Lower lobe of right lung (tissue), 2 donors: Measurements from ENCODE around the gene KIAA1755. TPM values are rescaled to one million over a fixed set of nuclear protein-coding genes. Genes with fewer than 3 reads are reported as not detected.
A peak's percentile ranks its signal among the peaks of the same experiment; 100 is the strongest.

Experiments used
- ATAC-seq, 2 donors: fragments of 200-7000 bp; cut with Tn5 transposase; one replicate each; pipeline ENCODE4 v1.9.1; 2020 to 2022; ENCODE audit warnings: mild to moderate bottlenecking in 2 of 2, moderate library complexity in 2 of 2
- DNase-seq: peaks from one replicate; pipeline ENCODE4 v3.0.0-alpha.2; 2020
- H3K27ac ChIP-seq: fragments of 200-600 bp; one replicate; pipeline ENCODE4 v1.8.0; 2022
- H3K27me3 ChIP-seq: fragments of 200-600 bp; one replicate; pipeline ENCODE4 v1.8.0; 2022; ENCODE audit warnings: low read depth
- H3K36me3 ChIP-seq: fragments of 200-600 bp; one replicate; pipeline ENCODE4 v1.8.0; 2022; ENCODE audit warnings: mild to moderate bottlenecking
- H3K4me1 ChIP-seq: fragments of 200-600 bp; one replicate; pipeline ENCODE4 v1.8.0; 2022
- H3K4me3 ChIP-seq: fragments of 200-600 bp; one replicate; pipeline ENCODE4 v1.8.0; 2022; ENCODE audit warnings: mild to moderate bottlenecking
- H3K9me3 ChIP-seq: fragments of 200-600 bp; one replicate; pipeline ENCODE4 v1.8.0; 2022
- intact Hi-C: fragments of 100-400 bp; cut with DNase I; formaldehyde crosslinking; loops from one replicate; pipeline ENCODE4 v1.11.0; 2022
- total RNA-seq: library from RNA; stranded (reverse); fragmentation: NEBNext Ultra II Directional; extraction: Animal tissue kit (Norgen Biotek cat#: 25700); gene quantifications from one replicate; pipeline ENCODE4 v1.2.1, GENCODE V29; 2021
- TF ChIP-seq, protein P1 (sequence below): fragments of 200-600 bp; IDR thresholded peaks from one replicate; pipeline ENCODE4 v1.8.0; 2022; ENCODE audit warnings: antibody characterized with exemption, mild to moderate bottlenecking
- donor health status: DM: no; HTN: yes; CAD: no; lungs with severe emphysema.

KIAA1755 gene
- total RNA-seq, 1 donor from 2014 or later: 1.3 TPM

DNA sequence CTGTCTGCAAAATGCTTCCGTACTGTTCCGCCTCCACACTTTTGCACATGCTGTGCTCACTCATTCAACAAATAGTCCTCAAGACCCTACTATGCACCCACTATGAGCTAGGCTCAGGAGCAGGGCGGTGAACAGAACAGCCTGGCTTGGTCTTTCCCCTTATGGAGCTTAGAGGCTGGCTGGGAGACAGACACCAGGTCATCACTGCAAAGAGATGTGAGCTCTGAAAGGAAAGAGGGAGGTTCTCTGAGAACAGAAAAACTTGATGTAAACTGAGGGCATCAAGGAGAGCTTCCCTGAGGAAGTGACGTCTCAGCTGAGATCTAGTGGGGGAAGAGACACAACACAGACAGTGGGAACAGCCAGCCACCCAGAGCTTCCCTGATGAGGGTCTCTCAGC, 64.5 kb downstream of the KIAA1755 start:
- no peak overlapping the region for H3K4me3 ChIP-seq
- DNase-seq (no peak), ATAC-seq (no peak)
- TF ChIP-seq, protein P1, sequence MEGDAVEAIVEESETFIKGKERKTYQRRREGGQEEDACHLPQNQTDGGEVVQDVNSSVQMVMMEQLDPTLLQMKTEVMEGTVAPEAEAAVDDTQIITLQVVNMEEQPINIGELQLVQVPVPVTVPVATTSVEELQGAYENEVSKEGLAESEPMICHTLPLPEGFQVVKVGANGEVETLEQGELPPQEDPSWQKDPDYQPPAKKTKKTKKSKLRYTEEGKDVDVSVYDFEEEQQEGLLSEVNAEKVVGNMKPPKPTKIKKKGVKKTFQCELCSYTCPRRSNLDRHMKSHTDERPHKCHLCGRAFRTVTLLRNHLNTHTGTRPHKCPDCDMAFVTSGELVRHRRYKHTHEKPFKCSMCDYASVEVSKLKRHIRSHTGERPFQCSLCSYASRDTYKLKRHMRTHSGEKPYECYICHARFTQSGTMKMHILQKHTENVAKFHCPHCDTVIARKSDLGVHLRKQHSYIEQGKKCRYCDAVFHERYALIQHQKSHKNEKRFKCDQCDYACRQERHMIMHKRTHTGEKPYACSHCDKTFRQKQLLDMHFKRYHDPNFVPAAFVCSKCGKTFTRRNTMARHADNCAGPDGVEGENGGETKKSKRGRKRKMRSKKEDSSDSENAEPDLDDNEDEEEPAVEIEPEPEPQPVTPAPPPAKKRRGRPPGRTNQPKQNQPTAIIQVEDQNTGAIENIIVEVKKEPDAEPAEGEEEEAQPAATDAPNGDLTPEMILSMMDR: no peak
- peak overlapping the region; percentile 58 for H3K27ac ChIP-seq
- H3K27me3 ChIP-seq: no peaks in the 10 kb centered on the region
- H3K36me3 ChIP-seq: no peaks in the 10 kb centered on the region
- peaks cover 23% of the 10 kb centered on the region for H3K4me1 ChIP-seq
- H3K9me3 ChIP-seq: no peaks in the 10 kb centered on the region
- intact Hi-C loops: no loop called here

DNA sequence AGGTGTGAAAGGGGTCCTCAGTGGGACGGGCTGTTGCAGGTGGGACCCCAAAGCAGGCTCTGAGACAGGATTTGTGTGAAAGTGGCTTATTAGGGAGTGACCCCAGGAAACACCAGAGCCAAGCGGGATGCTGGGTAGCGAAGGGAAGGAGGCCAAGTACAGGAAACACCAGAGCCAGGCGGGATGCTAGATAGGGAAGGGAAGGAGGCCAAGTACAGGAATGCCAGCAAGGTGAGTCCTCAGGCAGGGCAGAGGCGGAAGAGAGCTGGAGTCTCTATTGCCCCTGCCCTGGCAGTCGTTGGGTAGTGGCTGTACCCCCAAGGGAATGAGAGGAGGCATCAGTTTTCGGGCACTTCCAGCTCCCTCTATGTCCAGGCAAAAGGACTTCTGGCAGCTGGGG, 65.0 kb downstream of the KIAA1755 start:
- Histone ChIP-seq H3K27me3 (no peaks in the 10 kb centered on the region), H3K36me3 (no peaks in the 10 kb centered on the region), H3K4me1 (peaks cover 23% of the 10 kb centered on the region), H3K27ac (no peak overlapping the region), H3K4me3 (no peak overlapping the region), H3K9me3 (no peaks in the 10 kb centered on the region)
- intact Hi-C loops: no loop called here
- DNase-seq (no peak), ATAC-seq (no peak)
- TF ChIP-seq, protein P1: no peak

DNA sequence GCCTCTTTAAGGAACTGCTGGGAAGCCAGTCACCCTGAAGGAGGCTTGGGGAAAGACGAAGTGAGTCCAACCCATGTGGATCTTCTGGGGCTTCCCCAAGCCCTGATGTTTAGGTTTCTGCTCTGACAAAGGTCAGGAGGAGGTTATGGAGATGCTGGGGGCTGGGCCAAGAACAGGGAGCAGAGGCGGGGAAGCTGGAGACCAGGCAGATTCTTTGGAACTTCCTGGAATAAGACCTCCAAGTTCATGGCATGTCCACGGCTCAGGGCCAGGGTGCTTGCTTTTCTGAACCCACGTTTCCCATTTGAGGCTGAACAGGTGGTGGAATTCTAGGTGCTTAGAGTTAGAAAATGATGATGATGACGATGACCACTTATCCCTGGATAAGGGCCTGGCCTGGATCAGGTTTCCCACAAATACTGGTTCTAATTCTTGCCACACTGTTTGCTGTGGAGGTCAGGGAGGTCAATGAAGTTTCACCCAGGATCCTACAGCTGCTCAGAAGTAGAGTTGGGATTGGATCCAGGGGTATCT, 65.5 kb downstream of the KIAA1755 start:
- no peaks in the 10 kb centered on the region for H3K36me3 ChIP-seq
- intact Hi-C loops: no loop called here
- no peak overlapping the region for H3K27ac ChIP-seq
- H3K9me3 ChIP-seq: no peaks in the 10 kb centered on the region
- H3K27me3 ChIP-seq: no peaks in the 10 kb centered on the region
- H3K4me1 ChIP-seq: peaks cover 23% of the 10 kb centered on the region
- ATAC-seq (no peak), DNase-seq (no peak)
- TF ChIP-seq, protein P1: no peak
- no peak overlapping the region for H3K4me3 ChIP-seq

DNA sequence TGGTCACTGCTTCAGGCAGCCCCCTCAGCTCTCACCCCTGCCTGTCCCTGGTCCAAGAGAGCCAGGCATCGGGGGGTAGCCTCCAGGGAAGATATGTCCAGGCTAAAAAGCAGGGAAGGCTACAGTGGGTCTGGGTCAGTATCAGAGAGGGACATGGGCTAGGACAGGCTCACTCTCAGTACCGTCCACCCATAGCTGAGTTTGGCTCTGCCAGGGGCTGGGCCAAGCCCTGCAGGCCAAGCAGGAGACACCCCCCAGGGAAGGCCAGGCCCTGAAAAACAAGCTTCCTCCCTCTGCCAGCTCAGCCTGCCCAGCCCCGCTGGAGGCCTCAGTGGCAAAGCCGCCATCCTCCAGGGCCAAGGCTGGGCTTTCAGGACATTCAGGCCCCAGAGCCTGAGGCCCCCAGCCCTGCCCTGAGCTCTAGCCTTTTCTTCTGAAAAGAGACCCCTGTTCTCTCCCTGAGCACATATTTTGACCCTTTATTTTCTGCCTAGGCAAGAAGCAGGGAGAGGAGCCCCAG, 66.9 kb downstream of the KIAA1755 start:
- intact Hi-C loops: no loop called here
- DNase-seq: no peak
- no peak overlapping the region for H3K4me3 ChIP-seq
- H3K4me1 ChIP-seq: peaks cover 23% of the 10 kb centered on the region
- H3K27ac ChIP-seq: no peak overlapping the region
- H3K36me3 ChIP-seq: no peaks in the 10 kb centered on the region
- no peaks in the 10 kb centered on the region for H3K9me3 ChIP-seq
- ATAC-seq: no peak
- TF ChIP-seq, protein P1: no peak
- no peaks in the 10 kb centered on the region for H3K27me3 ChIP-seq

DNA sequence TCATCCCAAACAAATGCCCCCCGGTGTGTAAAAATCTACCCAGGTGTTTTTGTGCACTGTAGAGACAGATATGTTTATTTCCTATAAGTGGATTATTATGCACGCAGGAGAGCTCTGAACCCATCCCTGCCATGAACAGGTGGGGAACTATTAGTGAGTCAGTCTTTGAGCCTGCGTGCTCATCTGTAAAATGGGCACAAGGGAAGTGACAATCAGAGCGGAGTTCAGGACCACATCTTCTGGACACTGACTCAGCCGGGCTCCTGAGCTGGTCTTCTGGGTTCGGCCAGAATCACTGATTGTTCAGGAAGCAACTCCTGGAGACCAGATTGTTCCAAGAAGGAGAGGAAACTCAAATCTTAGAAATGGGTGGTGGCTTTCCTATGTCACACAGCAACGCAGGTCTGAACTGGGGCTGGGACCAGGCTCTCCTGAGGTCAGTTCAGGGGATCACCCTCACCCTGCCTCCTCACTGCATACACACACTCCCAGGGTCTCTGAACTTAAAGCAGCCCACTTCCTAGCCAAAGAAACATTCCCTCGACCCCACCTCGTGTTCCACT, 68.1 kb downstream of the KIAA1755 start:
- Histone ChIP-seq H3K9me3 (no peaks in the 10 kb centered on the region), H3K4me3 (no peak overlapping the region), H3K27me3 (no peaks in the 10 kb centered on the region), H3K36me3 (no peaks in the 10 kb centered on the region), H3K4me1 (peaks cover 19% of the 10 kb centered on the region), H3K27ac (no peak overlapping the region)
- no peak for ATAC-seq
- TF ChIP-seq, protein P1: no peak
- DNase-seq: no peak
- intact Hi-C loops: no loop called here
